ENCODE measurements around the gene KLHDC4.

DNA sequence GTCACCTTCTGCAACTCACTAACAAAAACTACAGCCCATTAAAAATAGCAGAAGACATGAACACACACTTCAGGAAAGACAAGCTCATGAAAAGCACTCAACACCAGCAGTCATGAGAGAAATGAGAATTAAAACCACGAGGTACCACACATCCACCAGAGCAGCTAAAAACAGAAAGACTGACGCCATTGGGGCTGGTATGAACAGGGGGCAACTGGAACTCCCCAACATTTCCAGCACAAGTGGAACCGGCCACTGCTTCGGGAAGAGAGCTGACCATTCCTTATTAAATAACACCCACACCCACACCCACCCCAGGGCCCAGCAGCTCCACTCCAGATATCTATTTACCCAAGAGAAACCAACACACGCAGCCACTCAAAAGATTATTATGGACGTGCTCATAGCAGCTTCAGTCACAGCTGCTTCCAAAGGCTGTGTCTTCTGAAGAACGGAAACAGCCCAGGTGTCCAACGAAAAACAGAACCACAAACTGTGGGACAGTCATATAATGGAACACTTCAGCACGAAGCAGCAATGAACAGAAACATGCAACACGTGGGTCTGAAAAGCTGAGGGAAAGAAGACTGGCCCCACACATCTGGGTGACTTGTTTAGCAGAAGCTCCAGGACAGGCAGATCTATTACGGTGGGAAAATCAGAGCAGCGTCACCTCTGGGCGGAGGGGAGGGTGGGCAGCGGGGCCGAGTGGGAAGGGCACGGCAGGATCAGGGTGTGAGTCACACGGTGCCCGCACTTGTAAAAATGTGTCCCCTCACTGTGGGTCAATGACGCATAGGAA lies 41.1 kb downstream of the KLHDC4 start:
- TF ChIP-seq POLR2A (IDR thresholded peaks at IDR 0.05; ENCODE audit: low read depth, low read length) (no peak), RCOR1 (IDR thresholded peaks at IDR 0.05; ENCODE audit: insufficient replicate concordance, low read length) (no peak), MAFK (IDR thresholded peaks at IDR 0.05; ENCODE audit: low read depth, low read length) (no peak), BHLHE40 (IDR thresholded peaks at IDR 0.05; ENCODE audit: low read depth, low read length) (no peak), RAD21 (IDR thresholded peaks at IDR 0.05; ENCODE audit: low read length) (no peak)
- TF ChIP-seq, protein P1, sequence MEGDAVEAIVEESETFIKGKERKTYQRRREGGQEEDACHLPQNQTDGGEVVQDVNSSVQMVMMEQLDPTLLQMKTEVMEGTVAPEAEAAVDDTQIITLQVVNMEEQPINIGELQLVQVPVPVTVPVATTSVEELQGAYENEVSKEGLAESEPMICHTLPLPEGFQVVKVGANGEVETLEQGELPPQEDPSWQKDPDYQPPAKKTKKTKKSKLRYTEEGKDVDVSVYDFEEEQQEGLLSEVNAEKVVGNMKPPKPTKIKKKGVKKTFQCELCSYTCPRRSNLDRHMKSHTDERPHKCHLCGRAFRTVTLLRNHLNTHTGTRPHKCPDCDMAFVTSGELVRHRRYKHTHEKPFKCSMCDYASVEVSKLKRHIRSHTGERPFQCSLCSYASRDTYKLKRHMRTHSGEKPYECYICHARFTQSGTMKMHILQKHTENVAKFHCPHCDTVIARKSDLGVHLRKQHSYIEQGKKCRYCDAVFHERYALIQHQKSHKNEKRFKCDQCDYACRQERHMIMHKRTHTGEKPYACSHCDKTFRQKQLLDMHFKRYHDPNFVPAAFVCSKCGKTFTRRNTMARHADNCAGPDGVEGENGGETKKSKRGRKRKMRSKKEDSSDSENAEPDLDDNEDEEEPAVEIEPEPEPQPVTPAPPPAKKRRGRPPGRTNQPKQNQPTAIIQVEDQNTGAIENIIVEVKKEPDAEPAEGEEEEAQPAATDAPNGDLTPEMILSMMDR (conservative IDR thresholded peaks at IDR 0.05; ENCODE audit: low read depth, low read length) = no peak
- TF ChIP-seq, protein P2, sequence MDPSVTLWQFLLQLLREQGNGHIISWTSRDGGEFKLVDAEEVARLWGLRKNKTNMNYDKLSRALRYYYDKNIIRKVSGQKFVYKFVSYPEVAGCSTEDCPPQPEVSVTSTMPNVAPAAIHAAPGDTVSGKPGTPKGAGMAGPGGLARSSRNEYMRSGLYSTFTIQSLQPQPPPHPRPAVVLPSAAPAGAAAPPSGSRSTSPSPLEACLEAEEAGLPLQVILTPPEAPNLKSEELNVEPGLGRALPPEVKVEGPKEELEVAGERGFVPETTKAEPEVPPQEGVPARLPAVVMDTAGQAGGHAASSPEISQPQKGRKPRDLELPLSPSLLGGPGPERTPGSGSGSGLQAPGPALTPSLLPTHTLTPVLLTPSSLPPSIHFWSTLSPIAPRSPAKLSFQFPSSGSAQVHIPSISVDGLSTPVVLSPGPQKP (IDR thresholded peaks at IDR 0.05; ENCODE audit: borderline replicate concordance, low read depth, low read length) = no peak
- TF ChIP-seq, protein P3, sequence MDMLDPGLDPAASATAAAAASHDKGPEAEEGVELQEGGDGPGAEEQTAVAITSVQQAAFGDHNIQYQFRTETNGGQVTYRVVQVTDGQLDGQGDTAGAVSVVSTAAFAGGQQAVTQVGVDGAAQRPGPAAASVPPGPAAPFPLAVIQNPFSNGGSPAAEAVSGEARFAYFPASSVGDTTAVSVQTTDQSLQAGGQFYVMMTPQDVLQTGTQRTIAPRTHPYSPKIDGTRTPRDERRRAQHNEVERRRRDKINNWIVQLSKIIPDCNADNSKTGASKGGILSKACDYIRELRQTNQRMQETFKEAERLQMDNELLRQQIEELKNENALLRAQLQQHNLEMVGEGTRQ (IDR thresholded peaks at IDR 0.05; ENCODE audit: low read depth, low read length) = no peak

All from IMR-90 (cell line).